ENCODE measurements around the gene MAN1A1. TPM values are rescaled to one million over a fixed set of nuclear protein-coding genes. Genes with fewer than 3 reads are reported as not detected.

MAN1A1 gene
- total and polyA plus RNA-seq, 2 experiments from 2014 or later, result 117 to 245 TPM

DNA sequence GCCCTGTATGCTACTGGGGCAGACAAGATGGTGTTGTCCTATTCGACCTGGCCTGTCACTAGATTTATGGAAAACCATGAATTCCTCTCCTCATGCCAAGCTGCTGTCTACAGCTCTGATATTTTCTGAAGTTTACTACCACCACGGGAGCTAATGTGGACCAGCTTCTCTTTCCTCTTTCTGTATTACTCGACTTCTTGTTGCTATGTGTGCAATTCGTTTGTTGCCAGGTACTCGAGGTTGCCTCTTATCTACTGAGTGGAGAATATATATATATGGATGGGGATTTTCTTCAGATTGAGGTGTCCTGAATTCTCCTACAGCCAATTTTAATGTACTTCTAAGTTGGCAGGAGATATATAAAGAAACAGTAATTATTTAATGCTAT is 34.7 kb downstream of the MAN1A1 start:
- peaks cover 7% of the 10 kb centered on the region for H3K36me3 ChIP-seq (replicated peaks; ENCODE audit: insufficient read depth, low read depth)
- H3K27me3 ChIP-seq, result no peaks in the 10 kb centered on the region
- peaks cover 19% of the 10 kb centered on the region for H4K20me1 ChIP-seq (ENCODE audit: insufficient read depth, poor library complexity, severe bottlenecking)
- no peak overlapping the region for H3K4me3 ChIP-seq
- no peak for DNase-seq (ENCODE audit: low spot score)
- no peak overlapping the region for H3K4me2 ChIP-seq
- no peak overlapping the region for H2AFZ ChIP-seq
- 77% methylated on average over 5 of the region's 5 CpGs for WGBS (ENCODE audit: low lambda C conversion rate, missing lambda C conversion rate)
- peak overlapping the region; percentile 67 for H3K27ac ChIP-seq
- H3K79me2 ChIP-seq, result peaks cover 94% of the 10 kb centered on the region
- H3K9me2 ChIP-seq (replicated peaks; ENCODE audit: insufficient read depth), result no peaks in the 10 kb centered on the region
- H3K9me3 ChIP-seq (ENCODE audit: low read depth), result no peaks in the 10 kb centered on the region
- TF ChIP-seq EZH2phosphoT487 (IDR thresholded peaks at IDR 0.05; ENCODE audit: low read depth, severe bottlenecking, unreplicated experiment) (no peak), EZH2 (IDR thresholded peaks at IDR 0.05; ENCODE audit: borderline replicate concordance) (no peak)
- TF ChIP-seq, protein P1, sequence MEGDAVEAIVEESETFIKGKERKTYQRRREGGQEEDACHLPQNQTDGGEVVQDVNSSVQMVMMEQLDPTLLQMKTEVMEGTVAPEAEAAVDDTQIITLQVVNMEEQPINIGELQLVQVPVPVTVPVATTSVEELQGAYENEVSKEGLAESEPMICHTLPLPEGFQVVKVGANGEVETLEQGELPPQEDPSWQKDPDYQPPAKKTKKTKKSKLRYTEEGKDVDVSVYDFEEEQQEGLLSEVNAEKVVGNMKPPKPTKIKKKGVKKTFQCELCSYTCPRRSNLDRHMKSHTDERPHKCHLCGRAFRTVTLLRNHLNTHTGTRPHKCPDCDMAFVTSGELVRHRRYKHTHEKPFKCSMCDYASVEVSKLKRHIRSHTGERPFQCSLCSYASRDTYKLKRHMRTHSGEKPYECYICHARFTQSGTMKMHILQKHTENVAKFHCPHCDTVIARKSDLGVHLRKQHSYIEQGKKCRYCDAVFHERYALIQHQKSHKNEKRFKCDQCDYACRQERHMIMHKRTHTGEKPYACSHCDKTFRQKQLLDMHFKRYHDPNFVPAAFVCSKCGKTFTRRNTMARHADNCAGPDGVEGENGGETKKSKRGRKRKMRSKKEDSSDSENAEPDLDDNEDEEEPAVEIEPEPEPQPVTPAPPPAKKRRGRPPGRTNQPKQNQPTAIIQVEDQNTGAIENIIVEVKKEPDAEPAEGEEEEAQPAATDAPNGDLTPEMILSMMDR (IDR thresholded peaks at IDR 0.05; ENCODE audit: poor library complexity), result no peak
- H3K4me1 ChIP-seq (ENCODE audit: insufficient read depth), result peaks cover 3% of the 10 kb centered on the region

DNA sequence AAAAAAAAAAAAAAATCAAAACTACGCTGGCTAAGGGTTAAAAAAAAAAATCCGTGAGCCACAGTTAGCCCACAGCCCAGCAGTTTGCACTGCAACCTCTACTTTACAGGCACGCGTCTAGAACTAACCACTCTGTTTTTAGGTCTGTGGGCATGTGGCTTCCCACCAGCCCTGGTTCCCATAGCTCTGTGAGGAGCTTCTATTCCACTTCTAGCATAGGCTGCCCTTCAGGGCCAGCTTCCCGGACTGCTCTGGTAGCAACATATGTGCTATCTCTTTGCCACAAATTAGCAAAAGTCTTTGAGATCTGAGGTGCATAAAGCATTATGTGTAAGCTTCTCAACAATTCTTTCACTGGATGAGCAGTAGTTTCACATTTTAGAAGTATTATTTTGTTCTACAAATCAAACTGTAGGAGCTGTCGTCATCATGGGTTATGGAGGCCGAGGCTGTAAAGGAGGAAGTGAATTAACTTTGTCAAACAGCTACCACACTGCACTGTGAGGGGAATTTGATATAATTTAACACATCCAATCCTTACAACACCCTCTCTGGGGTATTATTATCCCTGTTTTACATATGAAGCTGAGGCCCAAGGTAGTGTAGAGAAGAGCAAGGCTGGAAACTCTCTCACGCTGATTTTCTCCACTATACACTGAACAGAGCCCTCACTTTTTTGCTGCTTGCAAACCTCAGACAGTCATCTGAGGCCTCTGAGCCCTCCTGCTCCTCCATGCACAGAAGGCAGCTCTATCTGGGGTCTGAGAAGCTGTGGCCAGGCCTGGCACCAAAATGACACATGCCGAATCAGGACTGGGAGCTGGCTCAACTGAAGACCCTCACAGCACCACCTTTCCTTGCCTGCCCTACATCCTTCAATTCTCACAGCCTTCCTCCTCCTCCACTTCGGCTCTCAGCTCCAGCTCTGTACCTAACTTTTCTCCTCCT is 35.4 kb downstream of the MAN1A1 start:
- H3K9me2 ChIP-seq (replicated peaks; ENCODE audit: insufficient read depth), result no peaks in the 10 kb centered on the region
- no peaks in the 10 kb centered on the region for H3K9me3 ChIP-seq (ENCODE audit: low read depth)
- TF ChIP-seq EZH2phosphoT487 (IDR thresholded peaks at IDR 0.05; ENCODE audit: low read depth, severe bottlenecking, unreplicated experiment), result no peak
- TF ChIP-seq, protein P1 (IDR thresholded peaks at IDR 0.05; ENCODE audit: poor library complexity), result no peak
- peaks cover 93% of the 10 kb centered on the region for H3K79me2 ChIP-seq
- H3K4me1 ChIP-seq (ENCODE audit: insufficient read depth), result peaks cover 3% of the 10 kb centered on the region
- peaks cover 7% of the 10 kb centered on the region for H3K36me3 ChIP-seq (replicated peaks; ENCODE audit: insufficient read depth, low read depth)
- no peaks in the 10 kb centered on the region for H3K27me3 ChIP-seq
- no peak overlapping the region for H3K4me3 ChIP-seq
- H4K20me1 ChIP-seq (ENCODE audit: insufficient read depth, poor library complexity, severe bottlenecking), result peaks cover 19% of the 10 kb centered on the region
- H3K4me2 ChIP-seq, result no peak overlapping the region
- WGBS (ENCODE audit: low lambda C conversion rate, missing lambda C conversion rate), result 84% methylated on average over 10 of the region's 10 CpGs
- peak overlapping the region; percentile 67 for H3K27ac ChIP-seq
- DNase-seq (ENCODE audit: low spot score), result no peak
- no peak overlapping the region for H2AFZ ChIP-seq

DNA sequence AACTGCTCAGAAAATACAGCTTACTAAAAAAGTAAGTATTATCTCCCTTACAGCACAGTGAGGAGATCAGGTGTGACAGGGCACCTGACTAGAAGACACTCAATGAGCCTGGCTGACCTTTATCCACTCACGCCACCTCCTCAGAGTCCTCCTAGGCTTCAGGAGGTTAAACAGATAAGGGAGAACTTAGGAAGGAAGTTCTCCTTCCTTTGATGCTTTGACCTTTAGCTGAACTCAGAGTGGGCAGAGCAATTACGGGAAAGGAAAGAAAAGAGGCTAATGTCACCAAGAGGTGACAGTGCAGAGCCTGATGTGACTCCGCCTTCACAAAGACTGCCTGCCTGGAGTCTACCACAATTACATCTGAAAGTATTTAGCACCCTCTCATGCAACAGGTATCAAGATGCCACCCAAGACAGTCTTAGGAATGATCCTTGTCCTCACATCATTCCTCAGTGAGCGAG is 36.7 kb downstream of the MAN1A1 start:
- H3K9me2 ChIP-seq (replicated peaks; ENCODE audit: insufficient read depth), result no peaks in the 10 kb centered on the region
- no peak overlapping the region for H2AFZ ChIP-seq
- no peak overlapping the region for H3K4me2 ChIP-seq
- H3K4me3 ChIP-seq, result no peak overlapping the region
- H3K27ac ChIP-seq, result peak overlapping the region; percentile 67
- H3K4me1 ChIP-seq (ENCODE audit: insufficient read depth), result peaks cover 8% of the 10 kb centered on the region
- TF ChIP-seq EZH2phosphoT487 (IDR thresholded peaks at IDR 0.05; ENCODE audit: low read depth, severe bottlenecking, unreplicated experiment) (no peak), EZH2 (IDR thresholded peaks at IDR 0.05; ENCODE audit: borderline replicate concordance) (no peak)
- TF ChIP-seq, protein P1 (IDR thresholded peaks at IDR 0.05; ENCODE audit: poor library complexity), result no peak
- peaks cover 5% of the 10 kb centered on the region for H3K36me3 ChIP-seq (replicated peaks; ENCODE audit: insufficient read depth, low read depth)
- no peaks in the 10 kb centered on the region for H3K27me3 ChIP-seq
- WGBS (ENCODE audit: low lambda C conversion rate, missing lambda C conversion rate), result 66% methylated on average over 4 of the region's 4 CpGs
- H4K20me1 ChIP-seq (ENCODE audit: insufficient read depth, poor library complexity, severe bottlenecking), result peaks cover 10% of the 10 kb centered on the region
- H3K79me2 ChIP-seq, result peaks cover 86% of the 10 kb centered on the region
- no peaks in the 10 kb centered on the region for H3K9me3 ChIP-seq (ENCODE audit: low read depth)
- peak; percentile 46 for DNase-seq (ENCODE audit: low spot score)

Measured in hepatocyte (in vitro differentiated cells).